Measurements from ENCODE around the gene POU2F2.
"Not testable (repeated sequence)": the region's sequence is repeated elsewhere in the genome, so short reads cannot be mapped to it uniquely, and the experiment has no call there.

POU2F2 gene

GRCh38 chr19:42124386-42124901 is 7.8 kb downstream of the POU2F2 start:
- no peak for DNase-seq (ENCODE audit: low read depth)

- no peak for DNase-seq (ENCODE audit: low read depth)
These were observed 8.5 kb downstream of the POU2F2 start for GRCh38 chr19:42123765-42124164.

DNA sequence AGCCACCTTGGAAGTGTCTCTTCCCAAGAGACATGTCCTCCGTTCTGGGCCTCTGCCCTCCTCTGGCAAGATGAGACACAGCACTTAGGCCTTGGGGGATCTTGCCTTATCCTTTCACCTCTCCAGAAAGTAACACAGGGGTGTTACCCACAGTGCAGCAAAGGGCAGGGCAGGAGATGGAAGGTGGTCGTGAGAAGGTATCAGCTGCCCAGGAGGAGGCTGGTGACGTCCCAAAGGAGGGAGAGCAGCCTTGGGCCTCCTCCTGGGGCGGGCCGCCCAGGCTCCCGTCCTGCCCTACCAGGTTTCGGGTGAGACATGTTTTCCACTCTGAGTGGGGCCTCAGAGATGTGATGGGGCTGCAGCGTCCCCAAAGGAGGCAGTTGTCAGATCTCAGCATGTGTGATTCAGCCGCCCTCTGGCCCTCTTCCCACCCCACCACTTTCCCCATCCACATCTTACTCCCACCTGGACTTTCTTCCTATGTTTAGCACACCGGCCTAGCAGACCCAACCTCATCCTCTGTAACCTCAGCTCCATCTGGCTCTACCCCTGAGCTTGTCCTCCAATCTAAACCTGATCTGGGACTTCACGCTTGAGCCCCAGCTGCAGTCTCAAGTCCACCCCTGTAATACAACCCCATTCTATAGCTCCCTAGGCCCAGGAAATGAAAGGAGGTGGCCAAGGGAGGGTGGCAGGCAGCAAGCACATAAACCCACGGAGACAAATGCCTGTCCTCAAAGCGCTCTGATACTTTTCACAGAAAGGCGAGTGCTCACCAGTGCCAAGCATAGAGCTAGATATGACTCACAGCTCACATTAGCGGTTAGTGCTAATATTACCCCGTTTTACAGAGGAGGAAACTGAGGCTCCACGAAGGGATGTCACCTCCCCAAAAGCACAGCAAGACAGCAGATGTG is 9.3 kb downstream of the POU2F2 start:
- no peak for DNase-seq (ENCODE audit: low read depth)

- DNase-seq (ENCODE audit: low read depth) = peak; percentile 45
These were observed 10.6 kb downstream of the POU2F2 start for GRCh38 chr19:42121656-42122069.

- no peak for DNase-seq (ENCODE audit: low read depth)
These were observed 11.1 kb downstream of the POU2F2 start for GRCh38 chr19:42121036-42121621.

DNA sequence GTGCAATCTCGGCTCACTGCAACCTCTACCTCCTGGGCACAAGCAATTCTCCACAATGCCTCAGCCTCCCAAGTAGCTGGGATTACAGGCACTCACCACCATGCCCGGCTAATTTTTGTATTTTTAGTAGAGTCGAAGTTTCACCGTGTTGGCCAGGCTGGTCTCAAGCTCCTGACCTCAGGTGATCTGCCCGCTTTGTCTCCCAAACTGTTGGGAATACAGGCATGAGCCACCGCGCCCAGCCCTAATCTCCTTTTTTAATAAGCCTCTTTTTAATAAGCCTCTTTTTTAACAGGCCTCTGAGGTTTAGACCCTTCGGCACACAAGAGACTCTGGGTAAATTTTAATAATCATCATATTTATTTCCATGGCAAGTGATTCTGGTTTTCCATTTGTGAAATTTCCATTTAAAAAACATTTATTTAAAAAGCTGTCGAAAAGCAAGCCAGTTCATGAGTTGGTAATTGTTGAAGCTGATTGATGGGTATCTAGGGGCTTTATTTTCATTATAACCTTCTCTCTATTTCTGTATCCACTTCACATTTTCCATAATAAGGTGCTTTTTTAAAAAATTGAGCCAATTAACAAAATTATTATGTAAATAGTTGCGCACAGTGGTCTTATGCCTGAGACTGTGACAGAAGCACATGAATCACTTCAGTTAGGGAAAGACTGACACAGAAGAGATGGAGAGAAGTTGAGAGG is 11.8 kb downstream of the POU2F2 start:
- no peak for DNase-seq (ENCODE audit: low read depth)

DNA sequence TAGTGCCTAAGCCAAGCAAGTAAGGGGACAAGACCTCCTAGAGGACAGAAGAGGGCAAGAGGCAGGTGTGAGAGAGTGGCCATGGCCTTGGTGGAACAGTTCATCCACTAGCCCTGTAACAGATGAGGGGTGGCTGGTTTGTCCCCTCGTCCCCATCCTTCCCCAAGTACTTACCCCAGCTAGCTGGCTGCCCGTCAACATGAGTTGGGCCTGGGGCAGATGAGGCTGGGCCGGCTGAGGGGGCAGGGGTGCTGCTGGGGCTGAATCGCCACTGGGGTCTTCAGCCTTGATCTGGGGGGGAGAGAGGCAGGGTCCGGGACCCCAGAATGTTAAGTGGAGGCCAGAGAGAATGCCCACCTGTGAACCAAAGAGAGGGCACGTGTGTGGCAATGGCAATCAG is 15.2 kb downstream of the POU2F2 start:
- DNase-seq (ENCODE audit: low read depth) = no peak

DNA sequence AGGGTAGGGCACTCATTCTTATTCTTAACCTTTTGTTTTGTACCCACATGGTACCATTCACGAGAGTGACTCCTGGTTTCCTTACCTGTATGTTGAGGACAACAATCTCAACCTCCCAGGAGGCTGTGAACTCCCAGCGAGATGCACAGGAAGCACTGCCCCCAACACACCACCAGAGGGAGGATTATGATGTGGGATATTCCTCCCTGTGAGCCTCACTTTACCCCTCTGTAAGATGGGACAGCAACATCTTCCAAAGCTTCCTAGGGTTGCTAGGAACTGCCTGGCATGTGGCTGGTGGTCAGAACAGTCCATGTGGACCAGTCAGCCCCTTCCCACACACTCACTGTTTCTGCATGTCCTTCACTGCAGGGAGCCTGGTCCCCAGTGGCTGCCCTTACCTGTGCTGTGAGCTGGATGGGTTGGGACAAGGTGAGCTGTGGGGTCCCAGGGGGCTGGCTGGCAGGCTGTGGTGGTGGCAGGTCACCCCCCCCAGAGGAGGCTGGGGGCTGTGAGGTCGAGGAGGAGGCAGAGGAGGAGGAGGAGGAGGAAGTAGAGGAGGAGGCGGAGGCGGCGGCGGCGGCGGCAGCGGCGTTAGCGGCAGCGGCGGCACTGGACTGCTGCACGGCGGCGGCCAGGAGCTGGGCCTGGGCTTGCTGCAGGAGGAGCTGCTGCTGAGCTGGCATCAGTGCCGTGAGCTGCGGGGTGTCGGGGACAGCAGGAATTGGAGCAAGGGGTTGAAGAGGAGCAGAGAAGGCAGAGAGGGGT is 15.8 kb downstream of the POU2F2 start:
- DNase-seq (ENCODE audit: low read depth) = no peak

DNA sequence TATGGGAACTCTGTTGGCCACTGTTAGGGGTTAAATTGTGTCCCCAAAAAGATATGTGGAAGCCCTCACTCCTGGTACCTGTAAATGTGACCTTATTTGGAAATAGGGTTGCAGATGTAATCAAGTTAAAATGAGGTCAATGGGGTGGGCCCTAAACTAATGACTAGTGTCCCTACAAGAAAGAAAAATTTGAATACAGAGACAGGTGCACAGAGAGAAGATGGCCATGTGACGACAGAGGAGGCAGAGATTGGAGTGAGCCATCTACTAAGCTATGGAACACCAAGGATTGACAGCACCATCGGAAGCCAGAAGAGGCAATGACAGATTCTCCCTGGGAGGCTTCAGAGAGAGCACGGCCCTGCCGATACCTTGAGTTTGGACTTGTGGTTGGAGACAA is 16.5 kb downstream of the POU2F2 start:
- no peak for DNase-seq (ENCODE audit: low read depth)

DNA sequence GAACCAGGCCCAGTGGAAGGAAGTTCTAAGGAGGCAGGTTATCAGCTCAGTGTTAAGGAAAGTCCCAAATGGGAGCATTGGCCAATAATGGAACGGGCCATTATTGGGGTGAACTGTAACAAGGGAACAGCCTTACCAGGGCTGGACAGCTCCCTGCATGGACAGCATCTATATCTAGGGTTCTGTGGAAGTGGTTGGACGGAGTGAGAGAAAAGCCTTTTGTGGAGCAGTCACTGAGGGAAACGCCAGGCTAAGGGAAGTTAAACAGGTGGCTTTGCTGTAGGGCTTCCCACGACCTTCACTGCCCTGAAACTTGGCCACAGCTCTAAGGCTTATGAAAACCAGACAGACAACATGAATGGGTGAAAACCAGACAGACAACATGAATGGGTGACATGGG is 17.0 kb downstream of the POU2F2 start:
- no peak for DNase-seq (ENCODE audit: low read depth)

DNA sequence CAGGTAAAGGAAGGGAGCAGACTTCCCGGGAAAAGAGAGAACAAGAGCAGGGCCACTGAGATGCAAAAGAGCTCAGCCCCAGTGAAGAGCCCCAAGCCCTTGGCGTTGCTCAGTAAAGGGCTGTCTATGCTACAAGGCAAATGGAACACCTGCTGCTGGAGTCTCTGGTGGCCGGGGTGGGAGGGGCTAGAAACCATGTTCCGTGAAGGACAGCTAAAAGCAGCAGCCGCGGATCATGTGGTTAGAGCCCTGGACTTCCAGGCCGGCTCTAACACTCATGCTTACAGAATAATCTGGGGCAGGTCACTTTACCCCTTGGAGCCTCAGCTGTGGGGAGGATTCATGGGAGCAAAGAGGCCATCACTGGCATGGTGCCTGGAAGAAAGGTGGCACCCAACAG is 17.8 kb downstream of the POU2F2 start:
- no peak for DNase-seq (ENCODE audit: low read depth)

DNA sequence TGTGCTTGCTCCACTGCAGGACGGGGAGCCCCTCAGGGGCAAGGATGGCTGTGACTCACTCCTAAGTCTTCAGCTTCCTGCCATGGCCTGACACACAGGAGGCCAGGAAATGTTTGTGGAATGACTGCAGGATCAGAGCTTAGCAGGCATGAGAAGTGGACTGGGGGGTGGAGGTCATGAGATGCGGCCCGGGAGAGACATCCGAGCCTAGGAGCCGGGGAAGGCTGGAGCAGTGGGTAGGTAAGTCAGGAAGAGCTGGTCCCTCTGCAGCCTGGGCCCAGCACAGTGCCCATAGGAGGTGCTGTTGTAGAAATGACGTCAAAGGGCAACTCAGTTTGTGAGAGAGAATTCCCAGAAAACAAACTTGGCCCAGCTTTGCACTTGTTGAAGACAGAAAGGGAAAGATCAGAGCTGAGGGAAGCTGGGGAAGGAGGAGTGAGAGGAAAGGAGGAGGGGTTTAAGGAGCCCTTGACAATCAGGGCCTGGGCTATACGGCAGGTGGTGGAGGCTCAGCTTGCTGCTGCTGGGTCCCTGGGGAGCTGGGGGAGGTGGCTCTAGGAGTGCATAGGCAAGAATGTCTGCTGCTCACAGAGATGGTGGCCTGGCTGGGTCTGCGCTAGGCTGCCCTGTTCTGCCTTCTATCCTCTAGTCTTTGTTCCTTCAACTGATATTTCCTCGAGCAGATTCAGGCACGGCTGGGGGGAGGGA is 18.5 kb downstream of the POU2F2 start:
- peak; percentile 91 for DNase-seq (ENCODE audit: low read depth)

GRCh38 chr19:42111811-42112210 is 20.4 kb downstream of the POU2F2 start:
- peak; percentile 22 for DNase-seq (ENCODE audit: low read depth)

GRCh38 chr19:42111384-42111783 is 20.9 kb downstream of the POU2F2 start:
- DNase-seq (ENCODE audit: low read depth) = peak; percentile 79

- DNase-seq (ENCODE audit: low read depth) = no peak
These were observed 21.6 kb downstream of the POU2F2 start for GRCh38 chr19:42110658-42111057.

DNA sequence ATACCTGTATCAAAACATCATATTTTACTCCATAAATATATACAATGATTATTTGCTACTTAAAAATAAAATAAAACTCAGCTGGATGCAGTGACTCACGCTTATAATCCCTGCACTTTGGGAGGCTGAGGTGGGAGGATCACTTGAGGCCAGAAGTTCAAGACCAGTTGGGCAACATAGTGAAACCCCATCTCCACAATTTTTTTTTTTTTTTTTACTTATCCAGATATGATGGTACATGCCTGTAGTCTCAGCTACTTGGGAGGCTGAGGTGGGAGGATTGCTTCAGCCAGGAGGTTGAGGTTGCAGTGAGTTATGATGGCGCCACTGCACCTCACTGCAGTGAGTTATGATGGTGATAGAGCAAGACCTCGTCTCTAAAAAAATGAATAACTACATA is 22.4 kb downstream of the POU2F2 start:
- no peak for DNase-seq (ENCODE audit: low read depth)

DNA sequence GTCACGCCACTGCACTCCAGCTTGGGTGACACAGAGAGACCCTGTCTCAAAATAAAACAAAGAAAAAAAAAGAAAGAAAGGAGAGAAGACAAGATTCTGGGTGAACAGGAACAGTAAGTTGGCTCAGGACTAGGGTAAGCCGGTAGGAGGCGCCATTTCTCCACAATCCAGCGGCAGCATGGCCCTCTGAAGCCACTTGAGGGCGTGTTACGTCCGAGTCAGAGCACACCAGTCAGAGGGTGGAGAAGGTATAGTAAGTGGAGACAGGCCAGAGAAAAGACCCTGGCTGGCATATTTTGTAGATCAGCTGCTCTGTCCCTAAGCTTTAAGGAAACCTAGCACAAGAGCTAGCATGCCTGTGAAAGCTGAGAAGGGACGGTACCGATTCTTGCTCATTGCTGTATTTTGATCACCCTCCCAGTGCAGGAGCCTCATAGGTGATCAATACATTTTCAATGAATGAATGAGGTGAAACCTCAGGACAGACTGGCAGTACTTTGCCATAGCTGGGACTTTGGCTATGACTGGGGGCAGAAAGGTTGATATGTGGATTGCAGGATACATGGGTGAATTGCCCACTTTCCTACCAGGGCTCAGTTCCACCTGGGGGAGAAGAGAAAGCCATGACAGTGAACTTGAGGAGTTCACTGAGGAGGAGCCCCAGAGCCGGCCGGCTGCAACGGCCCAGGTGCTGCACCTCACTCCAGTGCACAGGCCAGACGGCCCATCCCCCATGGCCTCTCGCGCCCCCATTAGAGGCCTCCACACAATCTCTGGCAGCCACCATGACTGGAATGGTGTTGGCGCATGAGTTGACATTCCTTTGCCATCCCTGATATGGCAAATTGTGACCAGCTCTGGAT is 23.5 kb downstream of the POU2F2 start:
- peak; percentile 31 for DNase-seq (ENCODE audit: low read depth)

GRCh38 chr19:42105368-42105767 is 26.9 kb downstream of the POU2F2 start:
- no peak for DNase-seq (ENCODE audit: low read depth)

- no peak for DNase-seq (ENCODE audit: low read depth)
These were observed 29.4 kb downstream of the POU2F2 start for GRCh38 chr19:42102877-42103276.

DNA sequence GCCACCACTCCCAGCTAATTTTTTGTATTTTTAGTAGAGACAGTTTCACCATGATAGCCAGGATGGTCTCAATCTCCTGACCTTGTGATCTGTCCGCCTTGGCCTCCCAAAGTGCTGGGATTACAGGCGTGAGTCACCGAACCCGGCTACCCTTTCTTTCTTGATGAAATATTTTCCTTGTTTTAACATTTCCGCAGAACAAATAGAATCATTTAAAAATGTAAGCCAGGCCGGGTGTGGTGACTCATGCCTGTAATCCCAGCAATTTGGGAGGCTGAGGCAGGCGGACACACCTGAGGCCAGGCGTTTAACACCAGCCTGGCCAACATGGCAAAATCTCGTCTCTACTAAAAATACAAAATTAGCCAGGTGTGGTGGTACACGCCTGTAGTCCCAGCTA is 32.0 kb downstream of the POU2F2 start:
- not testable (repeated sequence) for DNase-seq (ENCODE audit: low read depth)

Measured in GM04503 (cell line).